B cell (primary cell): ENCODE results near the gene TIAM1. TPM values are rescaled to one million over a fixed set of nuclear protein-coding genes. Genes with fewer than 3 reads are reported as not detected.

Source experiments
- ATAC-seq: fragments of 200-7000 bp; cut with Tn5 transposase; one replicate; pipeline ENCODE4 v1.10.0; 2021; ENCODE audit warnings: low read depth, mild to moderate bottlenecking, moderate number of reproducible peaks, moderate library complexity
- CTCF ChIA-PET: fragments of 350-600 bp; sonication (Branson Sonifier 250); formaldehyde crosslinking; loops from one replicate; lab custom pipeline; 2021; ENCODE audit warnings: antibody characterized with exemption, inconsistent platforms; lab: Charles Lee
- POLR2A ChIA-PET: fragments of 350-600 bp; sonication (Branson Sonifier 250); formaldehyde crosslinking; loops from one replicate; lab custom pipeline; 2021; ENCODE audit warnings: antibody characterized with exemption; lab: Charles Lee
- DNase-seq: peaks from one replicate; pipeline ENCODE4 v3.0.0; 2013
- H2AFZ ChIP-seq: 2 replicates; pipeline ENCODE4 v1.6.1; 2012; ENCODE audit warnings: mild to moderate bottlenecking, low read depth, low read length; ENCODE audit not compliant: insufficient read depth, poor library complexity, severe bottlenecking
- H3K27ac ChIP-seq, 2 donors: 1 replicate in 1 of 2; 2 replicates in 1 of 2; pipeline ENCODE4 v1.5.1; 2012 to 2013; ENCODE audit warnings: low read length in 2 of 2, mild to moderate bottlenecking in 2 of 2, moderate library complexity in 1 of 2
- H3K27me3 ChIP-seq, 4 experiments: fragments of 200-600 bp in 1 of 4; sonication (generic) in 1 of 4; replicated peaks in 1 of 4; 1 replicate in 2 of 4; 2 replicates in 2 of 4; pipeline versions ENCODE4 v1.6.1 to v1.7.0; 2013 to 2016; ENCODE audit warnings: low read length in 3 of 4, mild to moderate bottlenecking in 2 of 4, mixed read lengths in 1 of 4, moderate library complexity in 1 of 4; ENCODE audit not compliant: insufficient read depth in 4 of 4, control insufficient read depth in 3 of 4; ENCODE audit errors: control extremely low read depth in 1 of 4
- H3K36me3 ChIP-seq, 2 experiments: replicated peaks in 1 of 2; 1 replicate in 1 of 2; 2 replicates in 1 of 2; pipeline versions ENCODE4 v1.6.1 to v1.7.1; 2013; ENCODE audit warnings: low read length in 1 of 2; ENCODE audit not compliant: insufficient read depth in 2 of 2, control insufficient read depth in 1 of 2; ENCODE audit errors: control extremely low read depth in 1 of 2, extremely low read depth in 1 of 2
- H3K4me1 ChIP-seq, 2 donors: fragments of 200-600 bp in 1 of 2; sonication (generic) in 1 of 2; 1 replicate in 1 of 2; 2 replicates in 1 of 2; pipeline versions ENCODE4 v1.5.1 to v1.6.1; 2013 to 2017; ENCODE audit warnings: low read length in 2 of 2; ENCODE audit not compliant: control insufficient read depth in 2 of 2, insufficient read depth in 2 of 2
- H3K4me2 ChIP-seq: replicated peaks from 2 replicates; pipeline ENCODE3; 2012; ENCODE audit warnings: mild to moderate bottlenecking, low read depth, low read length; ENCODE audit not compliant: poor library complexity, severe bottlenecking
- H3K4me3 ChIP-seq, 5 experiments: fragments of 200-600 bp in 1 of 5; sonication (generic) in 1 of 5; 1 replicate in 3 of 5; 2 replicates in 2 of 5; pipeline versions ENCODE4 v1.5.1 to v1.7.0; 2011 to 2016; ENCODE audit warnings: low read length in 4 of 5, mild to moderate bottlenecking in 4 of 5, low read depth in 2 of 5, control low read depth in 1 of 5, moderate library complexity in 1 of 5; ENCODE audit not compliant: insufficient read depth in 1 of 5; ENCODE audit errors: control extremely low read depth in 1 of 5, extremely low read depth in 1 of 5
- H3K79me2 ChIP-seq: fragments of 200-600 bp; sonication (generic); one replicate; pipeline ENCODE4 v1.6.0; 2016; ENCODE audit warnings: low read length; ENCODE audit not compliant: control insufficient read depth, insufficient read depth
- H3K9ac ChIP-seq: fragments of 200-600 bp; sonication (generic); 2 replicates; pipeline ENCODE4 v1.6.1; 2017; ENCODE audit warnings: mild to moderate bottlenecking, low read length, moderate library complexity
- H3K9me3 ChIP-seq, 3 donors: one replicate each; pipeline versions ENCODE4 v1.6.1 to v1.7.1; 2013; ENCODE audit warnings: low read length in 2 of 3; ENCODE audit not compliant: control insufficient read depth in 2 of 3, insufficient read depth in 1 of 3; ENCODE audit errors: control extremely low read depth in 1 of 3
- H4K20me1 ChIP-seq: 2 replicates; pipeline ENCODE4 v1.6.0; 2012; ENCODE audit warnings: mild to moderate bottlenecking, low read length; ENCODE audit not compliant: insufficient read depth, control insufficient read depth, poor library complexity, severe bottlenecking
- H3K27ac Mint-ChIP-seq: one replicate; pipeline ENCODE4 v1.8.0; 2021; ENCODE audit warnings: mixed read lengths
- H3K27me3 Mint-ChIP-seq: one replicate; pipeline ENCODE4 v1.8.0; 2021; ENCODE audit warnings: mixed read lengths
- H3K4me1 Mint-ChIP-seq: one replicate; pipeline ENCODE4 v1.8.0; 2021; ENCODE audit warnings: mixed read lengths
- H3K4me3 Mint-ChIP-seq: one replicate; pipeline ENCODE4 v1.8.0; 2021; ENCODE audit warnings: mixed read lengths
- H3K9me3 Mint-ChIP-seq: one replicate; pipeline ENCODE4 v1.8.0; 2022; ENCODE audit warnings: mixed read lengths; ENCODE audit not compliant: insufficient read depth
- CTCF ChIP-seq: fragments of 200-600 bp; IDR thresholded peaks from one replicate; pipeline ENCODE4 v1.8.0; 2022; ENCODE audit warnings: antibody characterized with exemption, mild to moderate bottlenecking
- EZH2 ChIP-seq: IDR thresholded peaks from 2 replicates; pipeline ENCODE4 v1.6.1; 2012; ENCODE audit warnings: borderline replicate concordance, low read depth, mild to moderate bottlenecking, moderate library complexity, low read length; ENCODE audit not compliant: insufficient read depth, poor library complexity, severe bottlenecking
- WGBS: methylation state at CpG from one replicate; pipeline ENCODE4 v1.1.5; 2013; ENCODE audit warnings: missing lambda C conversion rate; ENCODE audit not compliant: insufficient coverage; 5-methylcytosine and 5-hydroxymethylcytosine counted together
- intact Hi-C: fragments of 100-400 bp; cut with micrococcal nuclease; formaldehyde crosslinking; loops from one replicate; pipeline ENCODE4 v1.10.0; 2022
- polyA minus RNA-seq: library from RNA; depleted of rRNA, polyadenylated mRNA; stranded (reverse); fragments of >200 nt; gene quantifications from 2 replicates; pipeline ENCODE4 v1.2.3, GENCODE V29; 2012
- polyA plus RNA-seq: library from polyadenylated mRNA; depleted of rRNA; stranded (reverse); fragments of >200 nt; gene quantifications from 2 replicates; pipeline ENCODE4 v1.2.3, GENCODE V29; 2012
- total RNA-seq, 2 donors: library from RNA; stranded (reverse); fragments of 120-200 nt in 1 of 2; gene quantifications; 1 replicate in 1 of 2; 2 replicates in 1 of 2; pipeline versions ENCODE4 v1.2.3 to v1.2.4, GENCODE V29; 2013 to 2022

The TIAM1 gene
- total RNA-seq (0.90 and 1.0 TPM in 2 replicates), polyA plus RNA-seq (0.51 and 0.71 TPM in 2 replicates), polyA minus RNA-seq (1.3 and 2.8 TPM in 2 replicates)
- total RNA-seq (2013): 0.77 TPM

- H4K20me1 ChIP-seq: no peaks in the 10 kb centered on the region
- no peaks in the 10 kb centered on the region for H3K36me3 ChIP-seq
- no peaks in the 10 kb centered on the region for H3K79me2 ChIP-seq
- intact Hi-C loops: no loop called here
- 4% methylated on average over 41 of the region's 49 CpGs for WGBS
- H2AFZ ChIP-seq: no peak within 1 kb of the TSS
- peaks cover 0 to 5% (median 0%) of the 10 kb centered on the region in 3 donors for H3K9me3 ChIP-seq
- H3K4me3 ChIP-seq: no peak within 1 kb of the TSS
- ATAC-seq (no peak), DNase-seq (no peak)
- POLR2A ChIA-PET: no interaction called here
- Mint-ChIP-seq H3K27me3 (peaks cover 47% of the 10 kb centered on the region), H3K4me1 (peaks cover 22% of the 10 kb centered on the region), H3K27ac (no peak within 1 kb of the TSS), H3K9me3 (no peaks in the 10 kb centered on the region), H3K4me3 (peak within 1 kb of the TSS; percentile 44)
- peak within 1 kb of the TSS; percentile 27 for H3K4me2 ChIP-seq
- no peak within 1 kb of the TSS for H3K27ac ChIP-seq
- TF ChIP-seq CTCF: no peak
- TF ChIP-seq EZH2: no peak
- H3K4me1 ChIP-seq: peaks cover 8 to 9% of the 10 kb centered on the region in 2 donors
- H3K9ac ChIP-seq: no peak within 1 kb of the TSS
- CTCF ChIA-PET: no interaction called here
- H3K27me3 ChIP-seq: peaks cover 0 to 17% (median 6%) of the 10 kb centered on the region in 4 experiments
Observed at GRCh38 chr21:31343680-31344480, at the start of gene TIAM1. TIAM1 (minus strand) TSS chr21:31344261; CDS start chr21:31266972, 77,289 bp downstream.

GRCh38 chr21:31387560-31388186, 43.6 kb upstream of the TIAM1 start:
- no peaks in the 10 kb centered on the region for H3K27me3 Mint-ChIP-seq
- no peak overlapping the region for H2AFZ ChIP-seq
- TF ChIP-seq EZH2: no peak
- no peak for TF ChIP-seq CTCF
- H3K36me3 ChIP-seq: no peaks in the 10 kb centered on the region
- DNase-seq (no peak), ATAC-seq (no peak)
- WGBS: 89% methylated on average over 19 of the region's 20 CpGs
- H3K27ac Mint-ChIP-seq: no peak overlapping the region
- POLR2A ChIA-PET: no interaction called here
- CTCF ChIA-PET: no interaction called here
- no peak overlapping the region for H3K9ac ChIP-seq
- H3K4me1 ChIP-seq: no peaks in the 10 kb centered on the region
- no peaks in the 10 kb centered on the region for H3K27me3 ChIP-seq
- no peak overlapping the region for H3K4me3 ChIP-seq
- no peaks in the 10 kb centered on the region for H4K20me1 ChIP-seq
- H3K4me2 ChIP-seq: no peak overlapping the region
- H3K9me3 Mint-ChIP-seq: no peaks in the 10 kb centered on the region
- H3K79me2 ChIP-seq: no peaks in the 10 kb centered on the region
- H3K4me1 Mint-ChIP-seq: no peaks in the 10 kb centered on the region
- no peaks in the 10 kb centered on the region for H3K9me3 ChIP-seq
- no peak overlapping the region for H3K4me3 Mint-ChIP-seq
- intact Hi-C loops: no loop called here
- H3K27ac ChIP-seq: no peak overlapping the region
